K562 (cell line): ENCODE measurements around the gene CPTP. TPM values are rescaled to one million over a fixed set of nuclear protein-coding genes. Genes with fewer than 3 reads are reported as not detected.

Source experiments
- AFF4 ChIP-seq: sonication (generic); formaldehyde crosslinking; IDR thresholded peaks from 2 replicates; pipeline ENCODE4 v1.8.0; 2023; ENCODE audit warnings: mild to moderate bottlenecking, missing genetic modification reagents
- ATF4 ChIP-seq: fragments of 450-650 bp; formaldehyde crosslinking; IDR thresholded peaks from 2 replicates; pipeline ENCODE4 v1.4.0; 2022; ENCODE audit warnings: mild to moderate bottlenecking, moderate library complexity
- BHLHE40 ChIP-seq: IDR thresholded peaks from 2 replicates; pipeline ENCODE4 v1.6.1; 2011; ENCODE audit warnings: low read length, improper control_type of control experiment
- DMBX1 ChIP-seq: fragments of 250-450 bp; sonication (Bioruptor Pico); IDR thresholded peaks from 2 replicates; pipeline ENCODE4 v1.8.0; 2022; ENCODE audit warnings: inconsistent platforms, mild to moderate bottlenecking, moderate library complexity, borderline replicate concordance
- FOS ChIP-seq: IDR thresholded peaks from 3 replicates; pipeline ENCODE4 v1.6.1; 2011; ENCODE audit not compliant: insufficient read length; ENCODE audit errors: extremely low read depth
- HDGF ChIP-seq: fragments of 450-650 bp; IDR thresholded peaks from 2 replicates; pipeline ENCODE4 v1.6.1; 2016
- KAT2B ChIP-seq: IDR thresholded peaks from one replicate; pipeline ENCODE4 v1.6.1; 2012; ENCODE audit warnings: low read depth, mild to moderate bottlenecking, control low read depth, inconsistent platforms, low read length, moderate library complexity
- KLF6 ChIP-seq: fragments of 250-450 bp; sonication (Bioruptor Pico); IDR thresholded peaks from 2 replicates; pipeline ENCODE4 v1.4.0; 2020; ENCODE audit warnings: mild to moderate bottlenecking, moderate library complexity, borderline replicate concordance
- MEIS2 ChIP-seq: fragments of 450-650 bp; IDR thresholded peaks from 2 replicates; pipeline ENCODE4 v1.6.1; 2014; ENCODE audit warnings: mild to moderate bottlenecking; ENCODE audit not compliant: partially characterized antibody
- PKNOX1 ChIP-seq: fragments of 450-650 bp; IDR thresholded peaks from 2 replicates; pipeline ENCODE4 v1.6.1; 2016
- TOE1 ChIP-seq, 2 experiments: fragments of 450-650 bp in 1 of 2; sonication (generic) in 1 of 2; formaldehyde crosslinking in 1 of 2; IDR thresholded peaks; 2 replicates each; pipeline versions ENCODE4 v1.7.1 to v1.8.0; 2016 to 2022; ENCODE audit warnings: borderline replicate concordance in 2 of 2, mild to moderate bottlenecking in 2 of 2, antibody characterized with exemption in 1 of 2, inconsistent platforms in 1 of 2, low read depth in 1 of 2, missing genetic modification reagents in 1 of 2, moderate library complexity in 1 of 2
- ZNF121 ChIP-seq: sonication (generic); formaldehyde crosslinking; conservative IDR thresholded peaks from 2 replicates; pipeline ENCODE4 v1.8.0; 2022; ENCODE audit warnings: missing genetic modification reagents
- ZNF134 ChIP-seq: fragments of 250-450 bp; sonication (Bioruptor Pico); conservative IDR thresholded peaks from 2 replicates; pipeline ENCODE4 v1.4.0; 2020
- ZNF311 ChIP-seq: fragments of 250-450 bp; sonication (Bioruptor Pico); IDR thresholded peaks from 2 replicates; pipeline ENCODE4 v1.4.0; 2020; ENCODE audit warnings: mild to moderate bottlenecking, moderate library complexity
- ZNF395 ChIP-seq: fragments of 200-800 bp; sonication (Bioruptor generic); IDR thresholded peaks from 2 replicates; pipeline ENCODE4 v1.6.1; 2017; ENCODE audit warnings: missing genetic modification characterization, missing compliant biosample characterization
- ZNF780A ChIP-seq: fragments of 250-450 bp; sonication (Bioruptor Pico); IDR thresholded peaks from 2 replicates; pipeline ENCODE4 v1.5.0; 2021; ENCODE audit warnings: mild to moderate bottlenecking
- polyA plus RNA-seq, 8 experiments: library from polyadenylated mRNA; depleted of rRNA in 4 of 8; stranded (reverse) in 5 of 8; unstranded in 3 of 8; fragments of >200 nt; fragmentation: Nextera tagmentation in 2 of 8; fragmentation: Illumina TruSeq in 1 of 8; extraction: Ambion mirVana in 2 of 8; extraction: Trizol in 1 of 8; gene quantifications; 2 replicates each; pipeline versions ENCODE4 v1.2.1 to v1.2.3, GENCODE V29; 2011 to 2014; ENCODE audit warnings: inconsistent platforms in 1 of 8, missing spikeins in 1 of 8
- total RNA-seq, 7 experiments: library from RNA; depleted of rRNA in 6 of 7; stranded (reverse); fragments of >200 nt in 6 of 7; fragmentation: Illumina TruSeq in 2 of 7; extraction: Trizol in 2 of 7; gene quantifications; 2 replicates each; pipeline versions ENCODE4 v1.2.1 to v1.2.3, GENCODE V29; 2011 to 2021; ENCODE audit warnings: low replicate concordance in 1 of 7
- TF ChIP-seq, protein P1 (sequence below): sonication (generic); formaldehyde crosslinking; IDR thresholded peaks from 2 replicates; pipeline ENCODE4 v1.4.0; 2020; ENCODE audit warnings: mild to moderate bottlenecking, missing genetic modification reagents

The CPTP gene
- total and polyA plus RNA-seq, 9 of the 15 experiments (the other 6 are each of a cell fraction or from before 2014, with no cell fraction given), result 0.11 to 25.8 (median 3.5) TPM

- TF ChIP-seq AFF4 (CRISPR knock-in tag) (no peak; the same call in none of the 2 replicates), DMBX1 (CRISPR knock-in tag) (no peak), ZNF134 (CRISPR knock-in tag) (no peak), ATF4 (no peak), BHLHE40 (no peak), PKNOX1 (peak; percentile 23; the same call in 1 of the 2 replicates), ZNF780A (CRISPR knock-in tag) (no peak), TOE1 (IDR thresholded peaks at IDR 0.05; ENCODE audit: borderline replicate concordance) (peak; percentile 80; the same call in 1 of the 2 replicates), TOE1 (CRISPR knock-in tag; IDR thresholded peaks at IDR 0.05; ENCODE audit: borderline replicate concordance, low read depth) (peak; percentile 54; the same call in 1 of the 2 replicates), KLF6 (no peak), ZNF311 (no peak), KAT2B (no peak), FOS (no peak), MEIS2 (peak; percentile 68), ZNF121 (CRISPR knock-in tag) (no peak; the same call in 1 of the 2 replicates), ZNF395 (peak; percentile 86), HDGF (no peak)
- TF ChIP-seq, protein P1, sequence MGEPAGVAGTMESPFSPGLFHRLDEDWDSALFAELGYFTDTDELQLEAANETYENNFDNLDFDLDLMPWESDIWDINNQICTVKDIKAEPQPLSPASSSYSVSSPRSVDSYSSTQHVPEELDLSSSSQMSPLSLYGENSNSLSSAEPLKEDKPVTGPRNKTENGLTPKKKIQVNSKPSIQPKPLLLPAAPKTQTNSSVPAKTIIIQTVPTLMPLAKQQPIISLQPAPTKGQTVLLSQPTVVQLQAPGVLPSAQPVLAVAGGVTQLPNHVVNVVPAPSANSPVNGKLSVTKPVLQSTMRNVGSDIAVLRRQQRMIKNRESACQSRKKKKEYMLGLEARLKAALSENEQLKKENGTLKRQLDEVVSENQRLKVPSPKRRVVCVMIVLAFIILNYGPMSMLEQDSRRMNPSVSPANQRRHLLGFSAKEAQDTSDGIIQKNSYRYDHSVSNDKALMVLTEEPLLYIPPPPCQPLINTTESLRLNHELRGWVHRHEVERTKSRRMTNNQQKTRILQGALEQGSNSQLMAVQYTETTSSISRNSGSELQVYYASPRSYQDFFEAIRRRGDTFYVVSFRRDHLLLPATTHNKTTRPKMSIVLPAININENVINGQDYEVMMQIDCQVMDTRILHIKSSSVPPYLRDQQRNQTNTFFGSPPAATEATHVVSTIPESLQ (CRISPR knock-in tag), result no peak; the same call in 1 of the 2 replicates
Measured at GRCh38 chr1:1307923-1308755, 16.5 kb upstream of the CPTP start, which contains the start of the genes ACAP3 and PUSL1 (continued).
